Fibroblast of peridontal ligament (primary cell): Measurements from ENCODE around the gene PPDPF.

Experiments
- DNase-seq: peaks from one replicate; pipeline ENCODE4 v3.0.0-alpha.2; 2010; ENCODE audit errors: extremely low read depth

The PPDPF gene

DNA sequence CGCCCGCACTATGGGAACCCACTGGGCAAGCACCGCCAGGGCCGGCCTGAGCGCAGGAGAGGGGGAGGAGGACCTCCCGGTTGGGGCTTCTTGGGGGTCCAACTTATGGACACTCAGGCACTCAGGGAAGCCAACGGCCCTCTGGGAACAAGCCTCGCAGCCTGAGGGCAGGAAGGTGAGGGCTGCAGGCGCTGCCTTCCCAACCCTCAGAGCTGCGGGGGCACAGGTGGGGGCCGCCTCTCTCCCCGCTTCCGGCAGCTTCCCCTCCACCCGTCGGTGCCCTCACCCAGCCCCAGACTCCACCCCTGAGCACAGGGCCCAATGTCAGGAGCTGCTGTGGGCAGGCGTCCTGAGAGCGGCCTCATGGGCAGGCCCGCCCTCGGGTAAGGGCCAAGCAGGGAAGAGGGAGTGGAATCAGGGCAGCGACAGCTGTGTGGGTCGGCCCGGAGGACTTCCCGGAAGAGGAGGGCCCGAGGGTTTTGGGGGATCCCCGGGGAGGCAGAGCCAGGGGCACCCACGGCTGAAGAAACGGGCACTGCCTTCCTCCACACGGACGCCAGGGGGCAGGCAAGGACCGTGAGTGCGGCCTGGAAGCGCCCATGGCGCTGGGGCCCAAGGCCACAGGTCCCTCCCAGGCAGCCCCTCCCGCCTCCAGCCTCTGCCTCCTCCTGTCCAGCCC, 17.1 kb downstream of the PPDPF start:
- peak; percentile 86 for DNase-seq

DNA sequence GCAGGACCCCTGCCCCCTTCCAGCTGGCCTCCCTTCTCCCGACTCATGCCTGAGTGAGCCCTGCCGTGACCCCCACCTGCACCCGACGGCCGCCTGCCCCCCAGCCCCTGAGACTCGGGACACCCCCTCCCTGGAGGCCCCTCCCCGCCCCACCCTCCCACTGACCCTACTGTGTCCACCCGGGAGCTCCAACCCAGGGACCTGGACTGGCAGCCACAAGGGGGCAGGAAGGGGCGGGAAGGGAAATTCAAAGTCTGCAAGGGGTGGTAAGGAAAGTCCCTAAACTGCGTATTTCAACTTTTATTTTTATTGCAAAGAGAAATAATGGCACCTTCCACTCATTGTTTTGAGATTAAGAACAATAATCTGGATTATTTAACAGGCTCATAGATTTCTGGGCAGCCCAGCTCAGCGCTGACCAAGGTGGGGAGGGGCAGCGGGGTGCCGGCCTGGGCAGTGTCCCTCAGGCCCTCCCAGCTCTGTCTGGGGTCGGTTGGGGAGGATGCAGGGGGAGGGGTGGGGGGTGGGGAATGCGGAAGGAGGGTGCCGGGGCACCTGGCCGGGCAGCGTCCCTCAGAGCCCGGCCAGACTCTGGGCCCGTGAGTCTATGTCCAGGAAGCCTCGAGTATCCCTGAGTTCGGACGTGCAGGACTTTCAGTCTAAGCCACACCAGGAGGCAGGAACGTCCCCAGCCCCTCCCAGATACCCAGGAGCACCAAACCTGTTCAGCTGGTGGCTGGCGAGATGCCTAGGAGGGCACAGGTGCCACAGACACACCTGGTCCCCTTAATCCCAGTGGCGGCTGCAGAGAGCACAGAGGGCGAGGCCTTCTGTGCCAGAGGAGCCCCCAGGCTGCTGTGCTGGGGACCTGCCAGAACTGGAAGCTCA, 17.9 kb downstream of the PPDPF start:
- no peak for DNase-seq

DNA sequence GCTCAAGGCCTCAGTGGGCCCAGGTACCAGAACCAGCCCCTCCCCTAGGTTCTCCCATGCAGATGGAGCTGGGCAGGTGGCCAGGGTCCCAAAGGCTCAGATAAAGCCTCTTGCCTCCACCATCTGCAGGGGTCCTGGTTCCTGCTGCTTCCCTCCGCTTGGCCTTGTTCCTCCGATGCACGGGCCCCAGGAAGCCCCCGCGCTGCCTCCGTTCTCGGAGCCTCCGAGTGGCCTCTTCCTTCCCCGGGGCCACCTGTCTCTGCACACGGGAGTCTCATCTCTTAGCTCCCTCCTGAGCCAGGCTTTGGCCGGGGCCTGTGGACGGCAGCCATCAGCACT, 18.5 kb downstream of the PPDPF start:
- DNase-seq: no peak

DNA sequence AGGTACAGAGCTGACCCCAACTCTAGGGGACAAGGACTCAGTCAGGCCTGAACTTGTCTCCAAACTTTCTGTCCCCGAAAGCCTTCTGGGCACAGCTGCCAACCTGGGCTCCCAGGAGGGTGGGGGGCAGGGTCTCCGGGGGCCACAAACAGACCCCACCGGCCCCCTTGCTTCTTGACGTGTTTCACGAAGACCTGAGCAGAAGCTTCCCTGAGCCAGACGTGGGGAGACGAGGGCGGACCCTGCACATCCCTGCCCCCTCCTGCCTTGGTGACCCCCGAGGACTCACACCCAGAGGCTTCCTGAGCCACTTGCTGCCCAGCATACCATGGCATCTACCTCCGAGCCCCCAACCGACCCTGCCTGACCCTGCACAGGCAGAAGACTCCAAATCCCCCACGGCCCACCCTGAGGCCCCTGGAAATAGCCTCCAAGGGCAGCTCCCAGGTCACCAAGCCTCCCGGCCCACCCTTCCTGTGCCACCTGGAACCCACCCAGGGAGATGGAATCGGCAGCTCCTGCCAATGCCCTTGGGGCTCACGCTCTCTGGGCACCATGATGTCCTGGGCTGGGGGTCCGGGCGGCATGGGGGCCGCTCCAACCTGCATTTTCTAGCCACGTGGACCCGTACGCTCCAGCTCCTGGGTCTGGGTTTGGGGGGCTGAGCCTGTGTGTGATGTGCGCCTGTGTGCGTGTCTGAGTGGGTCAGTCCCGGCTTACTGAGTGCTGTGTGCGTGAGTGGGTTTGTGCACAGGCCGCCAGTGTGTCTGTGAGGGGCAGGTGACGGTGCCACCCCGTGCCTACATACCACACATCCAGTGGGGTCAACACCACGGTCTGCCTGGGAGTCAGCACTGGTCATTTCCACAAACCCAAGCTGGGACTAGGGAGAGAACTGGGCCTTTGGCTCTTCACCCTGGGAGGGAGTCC, 19.1 kb downstream of the PPDPF start:
- DNase-seq: no peak

DNA sequence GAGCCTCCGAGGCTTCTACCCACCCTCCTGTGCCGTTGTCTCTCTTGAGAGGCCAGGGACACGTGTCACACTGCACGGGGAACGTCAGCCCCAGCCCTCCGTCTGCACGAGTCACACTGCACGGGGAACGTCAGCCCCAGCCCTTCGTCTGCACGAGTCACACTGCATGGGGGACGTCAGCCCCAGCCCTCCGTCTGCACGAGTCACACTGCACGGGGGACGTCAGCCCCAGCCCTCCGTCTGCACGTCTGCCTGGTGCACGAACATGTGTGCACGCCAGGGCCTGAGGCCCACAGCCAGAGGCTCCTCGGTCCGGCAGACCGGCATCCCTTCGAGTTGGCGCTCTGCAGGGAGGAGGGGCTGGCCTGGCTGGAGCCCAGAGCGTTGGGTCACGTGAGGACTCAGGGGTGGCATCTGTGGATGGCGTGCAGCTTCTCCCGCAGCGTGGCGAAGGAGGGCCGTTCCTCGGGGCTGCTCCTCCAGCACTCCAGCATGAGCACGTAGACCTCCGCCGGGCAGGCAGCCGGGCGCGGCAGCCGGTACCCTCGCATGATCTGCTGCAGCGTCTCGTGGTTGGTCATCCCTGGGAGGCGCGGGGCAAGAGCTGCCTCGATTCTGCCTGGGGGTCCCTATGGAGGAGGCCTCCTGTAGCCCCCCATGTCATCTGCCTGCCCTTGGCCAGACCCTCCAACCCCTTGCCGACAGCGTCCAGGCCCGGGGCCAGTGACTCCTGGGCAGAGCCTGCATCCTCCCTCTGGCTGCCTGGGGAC, 20.0 kb downstream of the PPDPF start:
- DNase-seq: no peak

DNA sequence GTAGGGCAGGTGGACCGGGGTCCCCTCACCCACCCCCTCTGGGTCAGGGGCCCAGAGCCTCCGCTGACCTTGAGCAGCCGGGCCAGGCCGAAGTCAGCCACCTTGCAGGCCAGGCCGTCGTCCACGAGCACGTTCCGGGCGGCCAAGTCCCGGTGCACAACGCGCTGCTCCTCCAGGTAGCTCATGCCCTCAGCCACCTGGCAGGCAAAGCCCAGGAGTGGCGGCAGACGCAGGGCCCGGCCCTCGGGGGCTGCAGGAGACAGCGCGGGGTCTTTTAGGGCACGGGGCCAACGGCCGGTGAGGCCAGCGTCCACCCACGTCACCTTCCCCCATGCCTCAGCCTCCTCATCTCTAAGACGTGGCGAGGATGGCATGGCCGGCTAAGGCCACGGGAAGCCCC, 20.8 kb downstream of the PPDPF start:
- DNase-seq: no peak

DNA sequence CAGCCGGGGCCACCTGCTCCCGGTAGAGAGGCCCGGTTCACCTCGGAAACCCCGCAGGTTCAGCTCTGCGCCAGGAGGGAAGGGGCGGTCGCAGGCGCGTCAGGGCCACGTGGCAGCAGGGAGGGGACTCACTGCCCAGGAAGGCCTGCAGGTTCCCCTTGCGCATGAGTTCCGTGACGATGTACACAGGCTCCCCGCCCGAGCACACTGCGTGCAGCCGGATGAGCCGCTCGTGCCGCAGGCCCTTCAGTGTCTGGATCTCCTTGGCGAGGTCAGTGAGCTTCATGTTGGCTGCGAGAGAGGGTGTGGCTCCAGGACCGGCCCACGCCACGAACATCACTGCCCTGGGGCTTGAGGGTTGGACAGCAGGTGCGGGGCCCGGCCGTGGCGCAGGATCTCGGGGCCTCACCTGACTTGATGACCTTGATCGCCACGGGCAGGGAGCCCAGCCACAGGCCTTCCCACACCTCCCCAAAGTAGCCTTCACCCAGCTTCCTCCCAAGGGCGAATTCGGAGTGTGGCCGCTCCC, 21.5 kb downstream of the PPDPF start:
- DNase-seq: no peak

DNA sequence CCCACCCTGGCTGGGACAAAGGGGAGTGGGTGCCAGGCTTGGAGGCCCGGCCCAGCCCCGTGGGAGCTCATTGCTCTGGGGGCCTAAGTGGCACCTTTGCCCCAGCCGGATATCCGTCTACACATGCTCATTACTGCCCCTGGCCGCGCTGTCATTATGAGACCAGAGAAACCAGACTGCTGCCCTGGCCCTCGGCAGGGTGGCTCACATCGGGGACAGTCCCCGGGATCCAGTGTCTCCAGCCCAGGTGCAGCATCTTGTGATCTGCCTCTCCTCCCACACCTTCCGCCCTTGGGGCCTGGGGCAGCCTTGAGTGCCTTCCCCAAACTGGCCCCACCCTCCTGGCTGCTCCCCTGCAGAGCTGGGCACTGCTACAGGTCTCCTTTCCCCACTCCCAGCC, 22.1 kb downstream of the PPDPF start:
- DNase-seq: no peak

DNA sequence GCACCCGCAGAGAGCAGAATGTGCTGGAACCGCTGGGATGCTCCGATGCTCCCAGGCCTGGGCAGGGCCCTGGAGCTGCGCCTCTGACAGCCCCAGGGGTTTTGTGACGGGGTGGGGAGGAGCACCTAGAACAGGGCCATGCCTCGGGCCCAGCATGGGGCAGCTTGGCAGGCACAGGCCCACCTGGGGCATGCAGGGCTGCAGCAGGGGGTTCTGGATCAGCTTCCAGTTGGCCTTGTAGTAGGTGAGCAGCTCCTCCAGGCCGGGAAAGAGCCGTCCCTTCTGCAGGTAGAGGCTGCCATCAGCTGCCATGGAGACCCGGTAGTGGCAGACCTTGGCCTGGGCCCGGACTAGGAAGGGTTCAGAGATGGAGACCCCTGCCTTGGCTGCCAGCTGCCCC, 22.6 kb downstream of the PPDPF start:
- no peak for DNase-seq

DNA sequence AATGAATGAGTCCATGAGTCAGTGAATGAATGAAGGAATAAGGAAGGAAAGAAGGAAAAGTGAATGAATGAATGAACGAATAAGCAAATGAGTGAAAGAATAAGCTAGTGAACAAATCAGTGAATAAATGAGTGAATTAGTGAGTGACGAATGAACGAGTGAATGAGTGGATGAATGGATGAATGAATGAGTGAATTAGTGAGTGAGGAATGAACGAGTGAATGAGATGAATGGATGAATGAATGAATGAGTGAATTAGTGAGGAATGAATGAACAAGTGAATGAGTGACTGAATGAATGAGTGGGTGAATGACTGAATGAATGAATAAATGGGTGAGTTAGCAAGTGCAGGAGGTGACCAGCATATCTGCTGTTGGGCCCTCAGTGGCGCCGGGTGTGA, 23.2 kb downstream of the PPDPF start:
- no peak for DNase-seq

DNA sequence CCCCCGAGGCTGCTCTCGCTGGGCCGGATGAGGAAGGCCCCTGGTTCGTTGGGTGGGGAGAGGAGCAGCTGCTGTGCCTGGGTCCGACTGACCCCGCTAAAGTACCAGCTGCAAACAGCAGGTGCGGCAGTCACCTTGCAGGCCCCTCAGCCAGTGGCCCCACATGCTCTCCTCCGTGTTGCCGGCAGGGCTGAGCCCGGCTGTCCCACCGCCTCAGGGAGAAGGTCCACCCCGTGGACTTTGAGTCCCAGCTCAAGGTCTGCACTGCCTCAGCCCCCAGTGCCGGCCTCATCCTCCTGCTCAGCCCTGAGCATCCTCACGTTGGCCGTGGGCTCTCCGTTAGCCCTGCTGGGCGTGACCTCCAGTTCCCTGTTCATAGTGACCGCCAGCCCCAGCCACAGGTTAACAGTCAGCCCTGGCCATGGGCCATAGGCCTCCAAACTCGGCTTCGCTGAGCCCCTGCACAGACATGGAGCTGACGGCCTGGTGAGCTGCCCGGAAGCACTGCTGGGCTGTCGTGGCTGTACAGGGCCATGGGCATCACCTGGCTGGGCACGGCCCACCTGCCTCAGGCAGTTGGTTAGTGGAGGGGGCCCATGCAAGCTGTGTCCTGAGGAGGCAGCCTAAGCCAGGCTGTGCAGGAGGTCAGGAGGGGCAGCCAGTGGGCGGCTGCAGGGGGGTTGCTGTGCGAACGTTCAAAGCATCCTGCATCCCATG, 23.8 kb downstream of the PPDPF start:
- DNase-seq: no peak

DNA sequence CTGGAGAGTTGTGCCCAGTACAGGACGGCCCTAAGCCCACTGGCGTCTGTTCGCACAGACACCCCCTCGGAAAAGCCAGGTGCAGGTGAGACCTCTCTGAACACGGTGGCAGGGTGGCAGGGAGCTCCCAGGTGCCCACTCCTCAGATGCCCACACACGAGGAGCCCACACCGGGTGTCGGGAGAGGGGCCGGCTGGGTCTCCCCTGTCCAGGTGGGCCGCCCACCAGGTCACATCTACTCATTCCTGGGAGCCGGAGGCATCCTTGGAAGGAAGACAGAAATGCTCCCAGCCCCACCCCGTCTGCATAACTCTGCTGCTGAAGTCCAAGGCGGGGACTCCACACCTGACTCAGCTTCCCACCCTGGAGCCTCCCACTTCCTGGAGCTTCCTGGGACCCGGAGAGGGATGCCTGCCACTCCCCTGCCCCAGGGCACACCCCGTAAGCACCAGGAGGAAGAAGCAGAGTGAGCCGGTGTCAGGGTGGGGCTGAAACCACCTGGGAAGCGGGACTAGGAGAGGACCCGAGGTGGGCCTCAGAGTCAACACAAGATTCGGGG, 24.5 kb downstream of the PPDPF start:
- no peak for DNase-seq

DNA sequence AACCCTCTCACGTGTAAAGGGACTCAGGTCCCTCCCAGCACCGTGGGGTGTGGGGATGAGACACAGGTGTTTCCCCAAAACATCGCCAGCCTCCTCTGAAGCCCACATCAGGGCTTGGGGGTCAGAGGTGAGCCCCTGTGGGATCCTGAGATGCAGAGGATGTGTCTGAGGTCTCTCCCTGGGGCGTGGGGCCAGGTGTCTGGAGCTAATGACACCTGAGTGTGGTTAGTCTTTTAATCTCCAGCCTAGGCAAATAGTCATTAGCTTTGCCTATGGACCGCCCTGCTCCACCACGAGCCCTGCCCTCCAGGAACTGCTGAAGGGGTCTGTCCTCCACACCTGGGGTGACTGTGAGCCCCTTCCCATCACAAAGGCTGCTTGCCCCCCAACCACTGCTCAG, 25.2 kb downstream of the PPDPF start:
- no peak for DNase-seq

DNA sequence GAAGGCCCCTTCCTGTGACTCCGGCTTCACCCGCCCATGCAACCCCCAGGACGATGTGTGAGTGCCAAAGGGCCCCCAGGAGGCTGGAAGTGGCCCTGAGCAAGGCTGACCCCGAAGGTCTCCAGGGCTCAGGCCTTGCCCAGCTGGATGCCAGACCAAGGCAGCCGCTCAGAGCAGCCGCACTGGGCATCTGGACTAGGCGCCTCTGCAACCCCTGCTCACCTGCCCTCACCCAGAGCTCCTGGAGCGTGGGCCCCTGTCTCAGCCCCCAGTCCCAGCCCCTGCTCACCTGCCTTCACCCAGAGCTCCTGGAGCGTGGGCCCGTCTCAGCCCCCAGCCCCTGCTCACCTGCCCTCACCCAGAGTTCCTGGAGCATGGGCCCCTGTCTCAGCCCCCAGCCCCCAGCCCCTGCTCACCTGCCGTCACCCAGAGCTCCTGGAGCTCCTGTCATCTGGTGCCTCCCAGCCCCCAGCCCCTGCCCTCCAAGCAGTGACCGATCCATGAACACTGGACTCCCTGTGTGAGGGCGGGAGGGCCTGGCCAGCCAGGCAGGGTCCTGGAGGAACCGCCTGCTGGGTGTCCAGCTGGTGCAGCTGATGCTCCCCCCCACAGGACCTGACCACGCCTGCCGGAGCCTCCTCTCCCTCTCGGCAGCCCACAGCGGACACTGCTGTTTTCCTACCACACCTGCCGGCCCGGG, 25.8 kb downstream of the PPDPF start:
- no peak for DNase-seq

DNA sequence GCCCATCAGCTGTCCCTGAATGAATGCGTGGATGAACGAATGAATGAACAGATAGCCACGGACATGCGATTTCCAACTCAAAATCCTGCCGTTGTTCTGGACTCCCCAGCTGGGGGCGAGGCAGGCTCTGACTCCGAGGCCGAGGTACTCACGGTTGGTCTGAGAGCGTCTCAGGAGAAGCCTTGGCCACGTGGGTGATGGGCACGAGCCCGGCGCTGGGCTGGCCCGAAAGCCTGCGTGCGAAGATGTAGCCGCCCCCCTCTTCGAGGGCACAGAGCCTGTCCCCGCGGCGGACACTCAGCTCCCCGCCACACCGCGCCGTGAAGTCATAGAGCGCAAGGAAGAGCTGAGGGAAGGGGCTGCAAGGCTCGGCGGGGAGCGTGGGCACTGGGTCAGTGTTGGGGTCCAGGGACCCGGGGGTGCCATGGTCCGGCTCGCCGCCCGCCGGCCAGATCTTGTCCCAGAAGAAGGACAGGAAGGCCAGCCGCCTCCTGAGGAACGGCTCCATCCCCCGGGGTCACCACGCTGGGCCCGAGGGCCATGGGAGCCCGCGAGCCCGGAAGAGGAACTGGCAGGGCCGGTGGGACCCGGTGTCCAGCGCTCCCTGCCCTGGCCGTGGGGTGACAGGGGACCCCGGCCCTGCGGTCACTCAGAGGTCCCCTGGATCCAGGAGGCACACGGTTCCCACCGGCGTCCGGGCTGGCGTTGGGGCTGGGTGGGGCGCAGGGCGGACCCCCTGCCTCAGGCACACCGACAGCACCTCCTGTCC, 26.6 kb downstream of the PPDPF start:
- DNase-seq: no peak

DNA sequence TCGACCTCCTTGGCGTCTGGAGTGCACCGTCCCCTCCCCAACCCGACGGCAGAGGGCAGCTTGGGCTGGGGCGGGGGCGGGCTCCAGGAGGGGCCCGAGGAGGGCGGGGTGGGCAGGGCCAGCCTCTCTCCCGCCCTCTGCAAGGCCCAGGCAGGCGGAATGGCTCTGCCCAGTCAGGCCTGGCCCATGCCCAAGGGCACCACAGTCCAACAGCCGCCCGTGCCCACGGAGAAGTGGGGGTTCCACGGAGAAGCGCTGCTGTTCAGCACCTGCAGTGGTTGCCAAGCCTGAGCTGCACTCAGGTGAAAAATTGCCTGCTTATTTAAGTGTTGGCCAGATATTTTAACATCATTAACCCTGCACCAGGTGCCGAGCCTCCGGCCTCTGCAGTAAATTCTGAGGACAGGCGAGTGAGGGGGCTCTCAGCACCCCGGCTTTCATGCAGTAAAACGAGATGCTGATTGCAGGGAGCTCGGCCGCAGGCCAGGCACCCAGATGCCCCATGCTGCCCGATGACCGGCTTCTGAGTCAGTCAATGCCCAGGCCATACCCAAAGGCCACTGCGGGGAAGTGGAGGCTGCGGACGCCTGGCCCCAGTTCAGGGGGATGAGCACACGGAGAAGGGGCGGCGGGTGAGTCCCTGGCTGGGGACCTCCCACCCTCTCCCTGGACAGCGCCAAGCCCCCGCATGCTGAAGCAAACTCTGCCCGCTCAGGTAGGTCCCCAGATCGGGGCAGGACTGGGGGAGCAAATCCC, 27.3 kb downstream of the PPDPF start, which contains the start of gene SRMS:
Gene SRMS, minus strand, starts transcription at position 25 of the 756 bp plus-strand sequence. CDS start 286 bp downstream, outside the sequence.
- DNase-seq: no peak

DNA sequence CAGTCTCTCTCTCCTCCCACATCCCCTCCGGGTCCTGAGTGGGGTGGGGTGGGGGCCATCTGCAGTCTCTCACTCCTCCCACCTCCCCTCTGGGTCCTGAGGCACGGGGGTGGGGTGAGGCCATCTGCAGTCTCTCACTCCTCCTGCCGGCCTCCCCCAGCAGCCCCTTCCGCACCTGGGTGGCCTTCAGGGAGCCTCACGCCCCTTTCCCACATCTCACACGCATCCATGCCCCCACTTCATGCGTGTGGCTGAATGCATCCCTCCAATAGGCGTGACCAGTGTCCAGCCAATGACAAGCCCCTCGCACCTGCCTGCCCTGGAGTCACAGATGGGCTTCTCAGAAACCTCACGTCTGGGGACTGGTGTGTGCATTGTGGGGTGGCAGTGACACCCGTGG, 28.0 kb downstream of the PPDPF start:
- DNase-seq: no peak

DNA sequence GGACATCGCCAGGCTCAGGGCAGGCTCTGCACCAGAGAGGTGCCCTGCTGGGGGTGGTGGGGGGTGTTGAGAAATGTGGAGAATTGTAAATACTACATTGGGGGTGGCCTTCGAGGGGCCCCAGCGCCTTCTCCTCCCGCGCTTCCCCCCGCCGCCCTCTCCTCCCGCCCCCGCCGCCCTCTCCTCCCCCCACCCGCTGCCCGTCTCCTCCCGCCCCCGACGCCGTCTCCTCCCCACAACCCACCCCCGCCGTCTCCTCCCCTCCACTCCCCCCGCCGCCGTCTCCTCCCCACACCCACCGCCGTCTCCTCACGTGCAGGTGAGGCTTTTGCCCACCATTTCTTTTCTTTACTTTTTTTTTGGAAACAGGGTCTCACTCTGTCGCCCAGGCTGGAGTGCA, 28.5 kb downstream of the PPDPF start:
- DNase-seq: no peak
